CD14-positive monocyte (primary cell): ENCODE results near the gene RAE1. TPM values are rescaled to one million over a fixed set of nuclear protein-coding genes. Genes with fewer than 3 reads are reported as not detected.

Experiments used
- DNase-seq, 3 donors: peaks; one replicate each; pipeline ENCODE4 v3.0.0-alpha.2; 2011 to 2022
- H2AFZ ChIP-seq: 2 replicates; pipeline ENCODE4 v1.6.0; 2012; ENCODE audit warnings: mild to moderate bottlenecking, low read depth, low read length, inconsistent platforms; ENCODE audit not compliant: insufficient read depth, poor library complexity, severe bottlenecking
- H3K27ac ChIP-seq, 2 donors: 1 replicate in 1 of 2; 2 replicates in 1 of 2; pipeline ENCODE4 v1.5.1; 2012 to 2013; ENCODE audit warnings: low read length in 2 of 2, control low read depth in 1 of 2, inconsistent platforms in 1 of 2, low read depth in 1 of 2, mild to moderate bottlenecking in 1 of 2
- H3K27me3 ChIP-seq, 2 donors: one replicate each; pipeline versions ENCODE4 v1.6.0 to v1.6.1; 2011 to 2013; ENCODE audit warnings: low read length in 2 of 2; ENCODE audit not compliant: control insufficient read depth in 2 of 2, insufficient read depth in 2 of 2
- H3K36me3 ChIP-seq, 2 donors: replicated peaks in 1 of 2; 1 replicate in 1 of 2; 2 replicates in 1 of 2; pipeline versions ENCODE4 v1.5.1 to v1.6.1; 2012 to 2013; ENCODE audit warnings: low read length in 2 of 2, control low read depth in 1 of 2, inconsistent platforms in 1 of 2, mild to moderate bottlenecking in 1 of 2; ENCODE audit not compliant: insufficient read depth in 2 of 2, control insufficient read depth in 1 of 2
- H3K4me1 ChIP-seq, 2 donors: 1 replicate in 1 of 2; 2 replicates in 1 of 2; pipeline versions ENCODE4 v1.5.1 to v1.6.1; 2012 to 2013; ENCODE audit warnings: low read length in 2 of 2, control low read depth in 1 of 2, inconsistent platforms in 1 of 2, mild to moderate bottlenecking in 1 of 2, moderate library complexity in 1 of 2; ENCODE audit not compliant: insufficient read depth in 2 of 2, control insufficient read depth in 1 of 2
- H3K4me2 ChIP-seq: replicated peaks from 2 replicates; pipeline ENCODE3; 2012; ENCODE audit warnings: low read length, moderate library complexity, mild to moderate bottlenecking; ENCODE audit not compliant: poor library complexity, severe bottlenecking; ENCODE audit errors: extremely low read depth
- H3K4me3 ChIP-seq, 3 experiments: fragments of 200-600 bp in 1 of 3; sonication (generic) in 1 of 3; replicated peaks in 1 of 3; 1 replicate in 2 of 3; 2 replicates in 1 of 3; pipeline ENCODE4 v1.5.1; 2011 to 2013; ENCODE audit warnings: low read length in 3 of 3, mild to moderate bottlenecking in 3 of 3, control low read depth in 2 of 3, low read depth in 2 of 3, inconsistent platforms in 1 of 3, moderate library complexity in 1 of 3
- H3K79me2 ChIP-seq: 2 replicates; pipeline ENCODE4 v1.6.0; 2012; ENCODE audit warnings: mild to moderate bottlenecking, control low read depth, inconsistent platforms, low read length, moderate library complexity; ENCODE audit not compliant: insufficient read depth
- H3K9ac ChIP-seq: 2 replicates; pipeline ENCODE4 v1.6.0; 2017; ENCODE audit warnings: low read length, mild to moderate bottlenecking; ENCODE audit not compliant: insufficient read depth, poor library complexity, severe bottlenecking
- H3K9me3 ChIP-seq, 2 donors: replicated peaks in 1 of 2; 1 replicate in 1 of 2; 2 replicates in 1 of 2; pipeline versions ENCODE4 v1.5.1 to v1.6.1; 2012 to 2013; ENCODE audit warnings: low read length in 2 of 2, control low read depth in 1 of 2; ENCODE audit not compliant: control insufficient read depth in 1 of 2, insufficient read depth in 1 of 2
- H4K20me1 ChIP-seq: 2 replicates; pipeline ENCODE4 v1.6.0; 2012; ENCODE audit warnings: mild to moderate bottlenecking, low read length, control low read depth, moderate library complexity; ENCODE audit not compliant: insufficient read depth
- H3K27ac Mint-ChIP-seq, 7 donors: one replicate each; pipeline ENCODE4 v1.8.0; 2020; ENCODE audit warnings: mild to moderate bottlenecking in 7 of 7, mixed read lengths in 7 of 7, moderate library complexity in 6 of 7, inconsistent platforms in 2 of 7
- H3K27me3 Mint-ChIP-seq, 3 donors: one replicate each; pipeline ENCODE4 v1.8.0; 2021 to 2022; ENCODE audit warnings: low read depth in 3 of 3, mild to moderate bottlenecking in 3 of 3, mixed read lengths in 3 of 3, moderate library complexity in 3 of 3, inconsistent platforms in 1 of 3
- H3K36me3 Mint-ChIP-seq, 2 donors: one replicate each; pipeline ENCODE4 v1.8.0; 2020; ENCODE audit warnings: mixed read lengths in 2 of 2, inconsistent platforms in 1 of 2, mild to moderate bottlenecking in 1 of 2
- H3K4me1 Mint-ChIP-seq: one replicate; pipeline ENCODE4 v1.8.0; 2020; ENCODE audit warnings: mild to moderate bottlenecking, mixed read lengths
- H3K4me3 Mint-ChIP-seq, 2 donors: one replicate each; pipeline ENCODE4 v1.8.0; 2020; ENCODE audit warnings: mild to moderate bottlenecking in 2 of 2, mixed read lengths in 2 of 2, moderate library complexity in 1 of 2
- H3K9me3 Mint-ChIP-seq, 7 donors: one replicate each; pipeline ENCODE4 v1.8.0; 2020 to 2022; ENCODE audit warnings: mixed read lengths in 7 of 7, mild to moderate bottlenecking in 6 of 7, moderate library complexity in 6 of 7, inconsistent platforms in 2 of 7
- WGBS: methylation state at CpG from one replicate; pipeline ENCODE4 v1.1.5; 2013; ENCODE audit warnings: missing lambda C conversion rate; ENCODE audit not compliant: insufficient coverage; 5-methylcytosine and 5-hydroxymethylcytosine counted together
- intact Hi-C, 2 donors: fragments of 100-400 bp; cut with micrococcal nuclease; formaldehyde crosslinking; loops; one replicate each; pipeline versions ENCODE4 v1.15.0 to v1.15.1; 2023
- polyA plus RNA-seq, 3 donors: library from polyadenylated mRNA; depleted of rRNA in 1 of 3; unstranded in 2 of 3; stranded (reverse) in 1 of 3; fragments of 300-500 nt in 2 of 3; fragments of >200 nt in 1 of 3; fragmentation: Illumina TruSeq in 2 of 3; gene quantifications; 1 replicate in 2 of 3; 2 replicates in 1 of 3; pipeline ENCODE4 v1.2.3, GENCODE V29; 2012 to 2021
- TF ChIP-seq, protein P1 (sequence below): fragments of 200-600 bp; IDR thresholded peaks from one replicate; pipeline ENCODE4 v1.8.0; 2022; ENCODE audit warnings: antibody characterized with exemption, mild to moderate bottlenecking

Gene RAE1
- polyA plus RNA-seq, 3 donors = 15.8 to 27.5 (median 21.7) TPM

DNA sequence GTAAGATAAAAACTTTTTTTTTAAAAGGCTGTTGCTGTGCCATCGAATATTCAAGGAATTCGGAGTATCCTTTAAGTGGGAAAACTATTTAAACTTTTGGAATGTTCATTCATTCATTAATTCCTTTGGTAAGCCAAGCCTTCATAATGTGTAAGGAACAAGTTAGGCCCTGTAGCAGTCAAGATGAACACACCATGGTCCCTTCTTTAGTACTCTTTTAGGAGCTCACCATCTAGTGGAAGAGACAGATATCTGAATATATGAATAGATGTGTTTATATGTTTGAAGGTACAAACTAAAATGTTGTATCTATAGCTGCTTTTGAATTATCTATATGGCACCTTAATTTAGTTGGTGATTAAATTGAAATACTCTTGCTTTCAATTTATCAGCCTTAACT lies 15.7 kb upstream of the RAE1 start:
- no peaks in the 10 kb centered on the region for H3K36me3 Mint-ChIP-seq
- Histone ChIP-seq H3K79me2 (no peaks in the 10 kb centered on the region), H3K27ac (no peak overlapping the region), H2AFZ (no peak overlapping the region), H3K27me3 (peaks cover 28 to 38% of the 10 kb centered on the region in 2 donors), H4K20me1 (no peaks in the 10 kb centered on the region), H3K9me3 (no peaks in the 10 kb centered on the region), H3K9ac (no peak overlapping the region), H3K36me3 (no peaks in the 10 kb centered on the region), H3K4me3 (no peak overlapping the region), H3K4me1 (no peaks in the 10 kb centered on the region), H3K4me2 (no peak overlapping the region)
- peaks cover 2% of the 10 kb centered on the region for H3K4me1 Mint-ChIP-seq
- intact Hi-C loops = no loop called here
- H3K27ac Mint-ChIP-seq = no peak overlapping the region
- H3K9me3 Mint-ChIP-seq = peaks cover 0 to 2% (median 0%) of the 10 kb centered on the region in 7 donors
- peaks cover 19 to 27% (median 24%) of the 10 kb centered on the region in 3 donors for H3K27me3 Mint-ChIP-seq
- TF ChIP-seq, protein P1, sequence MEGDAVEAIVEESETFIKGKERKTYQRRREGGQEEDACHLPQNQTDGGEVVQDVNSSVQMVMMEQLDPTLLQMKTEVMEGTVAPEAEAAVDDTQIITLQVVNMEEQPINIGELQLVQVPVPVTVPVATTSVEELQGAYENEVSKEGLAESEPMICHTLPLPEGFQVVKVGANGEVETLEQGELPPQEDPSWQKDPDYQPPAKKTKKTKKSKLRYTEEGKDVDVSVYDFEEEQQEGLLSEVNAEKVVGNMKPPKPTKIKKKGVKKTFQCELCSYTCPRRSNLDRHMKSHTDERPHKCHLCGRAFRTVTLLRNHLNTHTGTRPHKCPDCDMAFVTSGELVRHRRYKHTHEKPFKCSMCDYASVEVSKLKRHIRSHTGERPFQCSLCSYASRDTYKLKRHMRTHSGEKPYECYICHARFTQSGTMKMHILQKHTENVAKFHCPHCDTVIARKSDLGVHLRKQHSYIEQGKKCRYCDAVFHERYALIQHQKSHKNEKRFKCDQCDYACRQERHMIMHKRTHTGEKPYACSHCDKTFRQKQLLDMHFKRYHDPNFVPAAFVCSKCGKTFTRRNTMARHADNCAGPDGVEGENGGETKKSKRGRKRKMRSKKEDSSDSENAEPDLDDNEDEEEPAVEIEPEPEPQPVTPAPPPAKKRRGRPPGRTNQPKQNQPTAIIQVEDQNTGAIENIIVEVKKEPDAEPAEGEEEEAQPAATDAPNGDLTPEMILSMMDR = no peak
- H3K4me3 Mint-ChIP-seq = no peak overlapping the region
- no CpG with 5 or more reads among the region's 2 CpGs for WGBS
- no peak for DNase-seq

DNA sequence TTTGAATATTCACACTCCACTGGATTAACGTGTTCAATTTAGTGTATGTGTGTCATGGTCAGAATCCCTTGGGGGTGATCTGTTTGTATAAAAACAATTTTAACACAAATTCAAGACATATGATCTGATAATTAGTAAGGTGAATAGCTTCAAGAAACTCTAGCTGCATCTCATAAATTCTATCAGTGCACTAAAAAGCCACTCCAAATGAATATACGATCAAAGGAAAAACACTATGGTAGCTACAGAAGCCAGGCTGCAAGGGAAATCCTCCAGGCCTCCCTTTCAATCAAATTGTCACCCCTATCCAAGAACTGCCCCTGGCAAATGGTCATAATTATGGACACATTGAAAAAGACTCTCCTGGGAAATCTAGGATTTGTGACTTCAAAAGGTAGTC lies 9.4 kb upstream of the RAE1 start:
- no peak overlapping the region for H3K4me2 ChIP-seq
- H3K9ac ChIP-seq = no peak overlapping the region
- H3K4me3 ChIP-seq = no peak overlapping the region
- H3K79me2 ChIP-seq = no peaks in the 10 kb centered on the region
- no peaks in the 10 kb centered on the region for H3K4me1 ChIP-seq
- intact Hi-C loops = no loop called here
- peaks cover 22 to 26% of the 10 kb centered on the region in 2 donors for H3K27me3 ChIP-seq
- H3K4me3 Mint-ChIP-seq = peak overlapping the region in 1 of 2 donors; percentile 7
- no peak overlapping the region for H3K27ac ChIP-seq
- no peak overlapping the region for H3K27ac Mint-ChIP-seq
- 80% methylated on average over 1 of the region's 2 CpGs for WGBS
- H3K36me3 ChIP-seq = no peaks in the 10 kb centered on the region
- no peaks in the 10 kb centered on the region for H3K4me1 Mint-ChIP-seq
- H2AFZ ChIP-seq = no peak overlapping the region
- no peaks in the 10 kb centered on the region for H3K9me3 Mint-ChIP-seq
- no peaks in the 10 kb centered on the region for H3K9me3 ChIP-seq
- TF ChIP-seq, protein P1 = no peak
- H3K36me3 Mint-ChIP-seq = no peaks in the 10 kb centered on the region
- DNase-seq = no peak
- H3K27me3 Mint-ChIP-seq = peaks cover 8 to 24% (median 15%) of the 10 kb centered on the region in 3 donors
- H4K20me1 ChIP-seq = no peaks in the 10 kb centered on the region
